HG02840 (cell line): ENCODE data around the gene PARD3B.

Source experiments
- ATAC-seq: cut with Tn5 transposase; IDR thresholded peaks from one replicate; pipeline ENCODE4 v1.9.1; 2021; ENCODE audit warnings: mild to moderate bottlenecking, moderate library complexity, moderate number of reproducible peaks; ENCODE audit not compliant: unreplicated experiment, low FRiP score

The PARD3B gene

DNA sequence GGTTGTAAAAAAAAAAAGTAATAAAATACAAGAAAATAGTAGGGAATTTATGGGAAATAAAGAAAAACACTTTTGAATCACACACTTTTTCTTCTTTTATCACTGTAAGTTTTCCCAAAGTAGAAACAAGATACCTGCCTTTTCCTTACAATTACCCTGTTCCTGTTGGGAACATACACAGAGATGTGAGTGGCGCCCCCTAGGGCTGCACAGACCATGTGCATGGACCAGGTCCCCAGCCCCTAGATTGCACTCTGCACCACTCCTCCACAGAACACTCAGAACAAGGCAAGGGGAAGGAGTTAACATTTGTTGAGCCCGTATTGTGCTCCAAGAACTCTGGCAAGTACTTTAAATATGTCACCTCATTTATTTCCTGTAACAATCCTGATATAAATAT, 1018.4 kb downstream of the PARD3B start:
- ATAC-seq: no peak

DNA sequence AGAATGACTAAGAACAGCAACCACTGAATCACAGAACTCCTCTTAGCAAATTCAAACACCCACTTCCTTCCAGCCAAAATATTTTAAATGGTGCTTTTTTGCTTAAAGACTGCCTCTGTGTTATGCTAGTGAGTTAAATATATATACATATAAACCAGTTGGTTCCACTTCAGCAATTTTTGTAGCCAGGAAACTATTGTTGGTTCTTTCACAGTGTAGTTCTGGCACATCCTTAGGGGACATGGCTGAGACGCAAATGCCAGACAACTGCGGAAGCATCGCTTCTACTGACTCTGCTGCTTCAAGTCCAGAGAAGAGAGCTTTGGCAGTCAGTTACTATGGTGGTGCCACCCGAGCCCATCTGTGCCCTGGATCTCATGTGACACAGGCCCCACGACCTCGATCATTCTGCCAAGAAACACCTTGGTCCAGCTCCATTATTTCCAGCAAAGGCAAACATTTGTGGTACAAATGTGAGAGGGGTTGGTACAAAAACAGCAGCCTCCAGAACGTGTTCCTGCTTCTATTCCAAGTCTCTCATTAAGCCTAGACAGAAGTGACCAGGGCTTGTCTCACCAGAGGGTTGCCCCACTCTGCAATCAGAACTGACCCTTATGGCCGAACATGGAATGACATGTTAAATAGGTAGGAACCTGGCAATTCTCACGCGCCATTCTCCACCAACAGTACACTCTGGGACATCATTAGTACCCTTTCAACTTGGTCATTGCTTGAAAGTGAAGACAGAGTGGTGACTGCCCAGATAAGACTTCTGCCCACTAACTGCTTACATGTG, 1019.3 kb downstream of the PARD3B start:
- no peak for ATAC-seq

DNA sequence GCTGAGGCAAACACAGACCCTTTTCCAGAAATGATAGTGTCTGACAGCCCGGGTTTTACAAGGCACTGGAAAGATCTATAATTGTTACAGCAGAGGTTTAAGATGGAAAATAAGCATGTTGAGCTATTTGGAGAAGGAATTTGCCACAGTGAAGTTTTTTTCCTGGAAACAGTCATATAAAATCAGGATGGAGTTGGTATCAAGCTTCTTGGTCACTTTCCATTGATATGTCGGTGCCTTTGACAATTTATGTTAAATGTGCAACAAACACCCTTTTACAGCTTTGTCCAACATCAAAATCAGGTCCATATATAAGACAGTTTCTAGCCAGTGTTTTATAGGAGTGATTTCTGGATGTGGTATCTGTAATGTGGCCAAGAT, 1019.9 kb downstream of the PARD3B start:
- no peak for ATAC-seq

DNA sequence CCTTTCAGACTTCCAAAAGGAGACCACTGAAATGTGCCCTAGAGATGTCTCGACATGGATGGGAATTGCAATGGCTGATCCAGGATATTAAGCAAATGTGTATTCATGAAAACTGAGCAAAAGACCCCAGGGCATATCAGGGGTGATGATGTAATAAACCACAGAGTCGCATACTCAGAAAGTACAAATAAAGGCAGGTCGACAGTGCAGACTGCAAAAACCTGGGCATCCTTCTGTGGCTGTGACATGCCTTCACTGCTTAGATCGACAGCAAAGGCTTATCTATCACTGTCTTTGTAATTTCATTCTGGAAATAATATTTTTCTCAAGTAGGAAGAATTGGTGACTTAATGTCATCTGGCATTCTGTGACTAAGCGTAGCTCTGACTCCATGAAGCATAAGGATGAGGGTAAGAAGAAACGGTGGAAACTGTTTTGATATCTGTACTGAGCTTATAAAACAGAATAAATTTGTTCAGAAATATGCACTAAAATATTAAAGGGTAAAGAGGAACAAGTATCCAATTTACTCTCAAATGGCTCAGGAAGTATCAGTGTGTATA, 1021.4 kb downstream of the PARD3B start:
- no peak for ATAC-seq

DNA sequence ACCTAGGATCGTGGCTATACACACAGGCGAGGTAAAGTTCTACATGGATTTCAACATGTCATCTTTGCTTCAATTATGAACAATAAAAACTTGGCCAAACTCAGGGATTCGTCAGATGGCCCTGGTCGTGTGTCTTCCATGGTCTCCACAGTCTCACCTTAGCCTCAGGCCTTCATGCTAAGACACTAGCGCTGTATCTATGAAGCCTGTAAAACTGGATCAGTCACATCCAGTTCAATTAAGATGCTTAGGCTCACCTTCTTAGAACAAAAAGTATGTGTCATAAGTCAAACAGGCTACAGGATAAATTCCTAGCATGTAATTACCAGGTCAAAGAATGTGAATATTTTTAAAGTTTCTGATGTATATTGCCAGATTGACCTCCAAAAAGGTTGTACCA, 1023.3 kb downstream of the PARD3B start:
- ATAC-seq: no peak

DNA sequence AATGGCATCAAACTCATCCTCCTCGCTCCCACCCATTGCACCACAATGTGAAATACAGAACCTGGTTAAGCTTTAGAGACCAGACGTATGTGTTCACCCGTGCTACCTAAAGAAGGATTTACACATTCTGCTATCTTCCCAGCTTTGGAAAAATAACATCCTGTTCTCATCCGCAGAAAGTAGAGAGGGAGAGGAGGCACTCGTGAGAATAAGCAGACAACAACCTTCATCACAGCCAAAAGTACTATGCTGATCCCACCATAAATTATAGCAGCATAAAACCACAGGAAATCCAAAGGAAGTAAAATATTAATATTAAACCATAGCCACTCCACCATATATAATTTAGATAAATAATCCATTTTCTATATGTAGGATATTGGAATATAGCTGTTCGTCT, 1025.4 kb downstream of the PARD3B start:
- no peak for ATAC-seq

DNA sequence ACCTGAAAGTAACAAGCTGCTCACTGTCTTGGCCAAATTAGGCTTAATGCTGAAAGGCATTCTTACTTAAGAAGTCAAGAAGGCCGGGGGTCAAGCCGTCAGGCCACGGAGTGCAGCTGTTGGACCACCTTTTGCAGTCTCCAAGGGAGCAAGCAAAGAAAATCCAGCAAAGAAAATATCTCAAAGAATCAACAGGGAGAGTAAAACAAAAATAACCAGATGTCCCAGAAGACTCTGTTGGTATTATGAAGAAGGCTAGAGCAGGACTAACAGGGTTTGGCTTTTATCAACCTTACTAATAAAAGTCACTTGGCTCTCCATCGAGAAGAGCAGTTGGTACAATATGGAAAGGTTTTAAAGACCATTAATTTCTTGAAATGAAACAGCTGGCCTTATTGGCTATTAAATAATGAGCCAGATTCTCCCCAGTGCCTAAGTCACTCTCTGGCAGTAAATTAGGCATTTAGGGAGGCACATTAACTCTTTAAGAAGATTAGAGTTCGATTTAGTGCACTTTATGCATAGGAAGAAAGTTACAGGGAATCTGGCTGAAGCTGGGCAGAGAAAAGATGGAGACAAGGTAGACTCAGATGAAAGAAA, 1026.2 kb downstream of the PARD3B start:
- no peak for ATAC-seq

DNA sequence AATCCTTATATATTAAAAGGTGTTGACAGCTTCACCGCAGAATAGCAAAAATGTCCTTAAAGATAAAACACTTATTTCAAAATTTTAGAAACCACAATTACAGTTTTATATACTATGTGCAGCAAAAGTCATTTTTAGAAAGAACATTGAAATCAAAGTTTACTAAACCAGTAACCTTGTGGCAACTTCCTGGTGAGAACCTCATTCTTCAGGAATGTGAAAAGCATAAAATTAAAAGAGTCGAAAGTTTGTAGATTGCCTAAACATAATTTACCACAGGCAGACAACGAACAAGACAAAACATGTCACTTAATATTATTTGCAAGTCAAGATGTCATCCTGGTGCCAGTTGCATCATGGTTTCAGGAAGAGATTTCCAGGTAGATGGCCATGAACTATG, 1028.7 kb downstream of the PARD3B start:
- no peak for ATAC-seq

DNA sequence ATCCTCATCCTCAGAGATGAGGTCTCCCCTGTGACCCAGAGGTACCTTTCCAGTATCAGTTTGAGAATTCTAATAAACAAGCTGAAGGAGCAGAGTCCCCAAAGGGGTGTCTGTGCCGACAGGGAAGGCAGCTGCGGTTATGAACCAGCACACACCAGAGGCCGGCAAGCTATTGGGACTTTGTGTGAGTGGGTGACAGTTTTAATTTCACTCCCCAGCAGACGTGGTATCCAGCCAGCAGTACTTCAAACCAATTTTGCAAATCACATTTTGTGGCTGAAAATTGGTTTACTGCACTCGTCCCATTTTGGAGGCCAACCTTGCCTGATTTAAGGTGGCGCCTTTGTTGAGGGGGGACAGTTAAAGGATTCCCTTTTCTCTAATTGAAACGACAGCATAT, 1034.1 kb downstream of the PARD3B start:
- no peak for ATAC-seq

DNA sequence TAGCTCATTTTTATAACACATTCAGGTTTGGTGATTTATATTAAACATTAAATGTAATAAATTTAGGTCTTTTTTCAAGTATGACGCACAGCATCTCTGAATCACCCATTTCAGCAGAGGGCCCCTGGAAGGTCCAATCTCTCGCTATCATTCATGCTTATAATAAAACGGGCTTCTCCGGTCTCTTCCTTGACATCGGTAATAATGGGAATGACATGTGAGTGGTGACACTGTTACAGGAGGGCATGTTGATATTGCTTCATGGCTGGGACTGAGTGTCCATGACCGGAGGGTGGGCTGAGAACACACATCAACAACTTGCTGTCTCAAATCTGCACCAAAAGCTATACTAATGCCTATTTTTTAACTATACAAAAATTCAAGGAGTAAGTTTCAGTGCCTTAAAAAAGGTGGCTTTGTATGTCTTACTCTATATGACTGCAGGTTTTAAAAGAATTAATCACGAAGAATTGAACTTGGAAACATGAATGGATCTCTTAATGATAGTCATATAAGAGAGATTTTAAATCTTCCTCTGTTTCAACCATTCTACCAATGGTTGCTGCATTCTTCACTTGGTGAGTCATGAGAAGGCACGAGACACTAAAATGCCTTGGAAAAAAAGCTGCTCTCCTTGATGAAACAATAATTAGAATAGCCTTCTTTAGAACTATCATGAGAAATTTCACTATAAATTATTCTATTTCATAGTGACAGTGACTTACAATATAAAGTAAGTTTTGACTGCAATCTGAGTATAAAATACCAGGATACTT, 1035.1 kb downstream of the PARD3B start:
- no peak for ATAC-seq

DNA sequence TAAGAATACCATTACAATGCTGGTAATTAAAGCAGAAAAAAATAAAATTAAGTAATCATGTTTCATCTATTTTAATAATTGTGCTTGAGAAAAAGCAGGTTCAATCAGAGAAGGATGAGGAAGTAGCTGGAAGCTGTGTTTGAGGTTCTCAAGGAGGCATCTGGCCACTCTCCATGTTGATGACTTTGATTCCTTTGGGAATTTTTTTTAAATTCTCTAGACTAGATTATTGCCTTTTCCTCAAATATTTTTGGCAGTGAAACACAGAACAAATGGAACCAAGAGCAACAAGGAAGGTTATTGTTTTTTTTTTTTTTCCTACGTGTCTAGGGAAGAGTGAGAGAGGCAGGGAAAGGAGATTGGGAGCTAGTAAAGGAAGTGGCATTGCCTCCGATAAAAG, 1037.1 kb downstream of the PARD3B start:
- ATAC-seq: no peak

DNA sequence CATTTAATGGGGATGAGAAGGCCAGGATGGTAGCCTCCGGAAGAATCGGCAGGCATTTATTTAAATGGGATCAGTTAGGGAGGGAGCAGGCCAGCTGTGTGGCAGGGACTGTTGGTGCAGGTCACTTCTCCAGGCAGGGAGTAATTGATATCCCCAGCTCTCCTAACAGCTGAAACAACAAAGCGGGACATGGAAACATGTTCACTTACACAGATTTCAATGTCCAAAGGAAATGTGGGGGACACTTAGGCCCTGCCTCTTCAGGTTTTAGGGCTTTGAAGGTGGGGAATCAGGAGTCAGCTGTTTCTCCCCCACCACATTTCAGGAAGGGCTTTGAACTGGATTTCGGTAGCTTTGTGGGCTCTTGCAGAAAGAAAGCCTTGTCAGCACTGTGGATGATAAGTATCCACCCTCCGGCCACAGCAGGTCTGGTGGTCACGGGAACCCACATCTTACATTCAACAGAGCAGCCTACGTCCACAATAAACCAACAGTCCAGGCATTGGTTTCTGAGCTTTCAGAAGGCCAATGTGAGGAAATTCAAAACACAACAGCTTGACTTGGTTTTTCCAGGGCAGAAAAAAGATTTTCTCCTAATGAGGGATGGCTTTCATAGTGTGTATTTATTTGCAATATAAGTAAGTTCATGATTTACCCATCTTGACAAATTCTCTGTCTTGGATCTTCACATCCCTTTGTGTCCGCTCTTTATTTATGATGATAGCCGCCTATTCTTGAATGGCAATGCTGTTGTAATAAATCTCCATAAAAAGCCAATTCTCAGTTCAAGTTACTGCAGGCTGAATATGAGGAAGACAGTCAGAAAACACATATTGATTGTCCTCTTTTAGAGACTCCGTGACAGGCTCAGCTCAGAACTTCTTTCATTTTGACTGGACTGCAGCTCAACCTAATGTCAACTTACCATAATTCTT, 1040.4 kb downstream of the PARD3B start:
- ATAC-seq: no peak

DNA sequence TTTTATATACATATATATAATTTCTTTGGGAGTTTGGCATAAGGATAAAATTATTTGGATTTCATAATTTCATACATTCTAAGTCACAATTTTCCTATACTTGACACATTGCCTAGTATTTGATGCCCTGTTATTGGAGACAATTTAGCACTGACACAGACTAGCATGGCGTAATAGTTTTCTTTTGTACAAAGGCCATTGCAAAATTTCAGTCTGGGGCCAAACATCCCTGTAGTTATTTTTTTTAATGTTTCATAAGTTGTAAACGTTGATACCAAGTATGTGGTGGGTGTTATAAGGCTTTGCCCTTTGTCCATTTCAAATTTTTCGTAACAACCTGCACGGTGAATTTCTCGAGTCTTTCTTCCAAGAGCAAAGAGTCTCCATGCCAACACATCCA, 1041.4 kb downstream of the PARD3B start:
- no peak for ATAC-seq

DNA sequence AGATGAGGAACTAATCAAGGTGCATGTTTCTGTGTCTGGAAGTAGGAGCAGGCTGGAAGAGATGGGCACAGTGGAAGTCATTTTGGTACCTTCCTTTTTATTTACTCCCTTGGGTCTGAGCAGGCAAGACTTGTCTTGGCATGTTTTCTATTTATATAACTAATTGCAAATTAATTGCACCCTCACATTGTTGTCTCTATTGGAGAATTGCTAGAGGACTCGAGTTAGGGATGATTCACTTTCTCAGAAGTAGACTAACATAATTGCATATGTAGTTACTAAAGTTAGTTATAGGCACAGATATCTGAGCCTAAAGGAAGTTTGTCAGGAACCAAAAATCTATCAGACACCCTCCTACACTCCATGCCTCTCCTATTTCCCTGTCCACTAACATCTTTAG, 1044.2 kb downstream of the PARD3B start:
- no peak for ATAC-seq

DNA sequence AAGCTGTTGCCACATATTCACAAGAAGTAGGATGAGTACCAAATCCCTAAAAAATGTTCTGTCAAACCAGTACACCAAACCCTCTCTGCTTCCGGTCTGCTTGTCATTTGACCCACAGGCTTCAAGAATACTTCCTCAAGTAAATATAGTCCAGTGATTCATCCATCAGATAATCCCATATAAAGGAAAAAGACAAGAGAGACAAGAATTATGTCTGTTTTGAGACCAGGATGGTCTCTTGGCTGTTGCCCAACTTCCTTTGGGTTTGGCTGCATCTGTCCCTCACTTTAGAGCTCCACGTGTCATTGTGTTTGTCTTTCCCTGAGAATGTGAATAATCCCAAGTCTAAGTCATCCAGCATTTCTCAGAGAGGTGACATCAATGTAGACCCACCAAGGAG, 1045.5 kb downstream of the PARD3B start:
- ATAC-seq: no peak

DNA sequence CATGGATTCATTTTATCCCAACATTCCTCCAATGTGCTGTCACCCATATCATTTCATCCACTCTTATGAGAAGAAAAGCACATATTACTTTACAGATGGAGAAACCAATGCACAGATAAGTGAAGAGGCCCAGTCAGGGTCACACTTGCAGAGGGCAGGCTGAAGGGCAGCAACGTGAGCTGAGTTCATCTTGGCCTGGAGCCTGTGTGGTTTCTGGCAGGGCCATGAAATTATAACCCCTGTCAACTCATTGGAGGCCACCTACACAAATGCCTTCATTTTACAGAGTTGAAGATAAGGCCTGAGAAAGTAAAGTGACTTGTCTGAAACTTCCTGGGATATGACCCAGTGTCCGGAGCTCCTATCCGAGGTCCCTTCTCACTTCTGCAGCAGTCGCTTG, 1048.6 kb downstream of the PARD3B start:
- no peak for ATAC-seq

DNA sequence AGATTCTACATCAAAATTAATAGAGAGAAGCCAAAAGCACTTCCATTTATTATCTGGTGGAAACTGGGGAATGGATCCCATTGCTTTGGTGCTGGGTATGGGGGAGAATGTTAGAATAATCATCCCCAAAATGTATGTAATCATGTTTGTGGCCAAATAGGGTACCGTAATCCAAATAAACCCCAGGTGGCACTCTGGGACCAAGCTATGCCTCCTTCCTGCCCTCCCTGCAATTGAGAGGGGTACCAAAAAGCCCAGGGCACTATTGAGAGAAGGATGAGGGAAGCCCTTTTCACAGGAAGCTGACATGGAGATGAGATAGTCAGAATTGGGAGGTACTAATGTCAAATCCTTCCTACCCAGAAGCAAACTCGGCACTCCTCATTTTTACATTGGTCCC, 1051.3 kb downstream of the PARD3B start:
- ATAC-seq: no peak

DNA sequence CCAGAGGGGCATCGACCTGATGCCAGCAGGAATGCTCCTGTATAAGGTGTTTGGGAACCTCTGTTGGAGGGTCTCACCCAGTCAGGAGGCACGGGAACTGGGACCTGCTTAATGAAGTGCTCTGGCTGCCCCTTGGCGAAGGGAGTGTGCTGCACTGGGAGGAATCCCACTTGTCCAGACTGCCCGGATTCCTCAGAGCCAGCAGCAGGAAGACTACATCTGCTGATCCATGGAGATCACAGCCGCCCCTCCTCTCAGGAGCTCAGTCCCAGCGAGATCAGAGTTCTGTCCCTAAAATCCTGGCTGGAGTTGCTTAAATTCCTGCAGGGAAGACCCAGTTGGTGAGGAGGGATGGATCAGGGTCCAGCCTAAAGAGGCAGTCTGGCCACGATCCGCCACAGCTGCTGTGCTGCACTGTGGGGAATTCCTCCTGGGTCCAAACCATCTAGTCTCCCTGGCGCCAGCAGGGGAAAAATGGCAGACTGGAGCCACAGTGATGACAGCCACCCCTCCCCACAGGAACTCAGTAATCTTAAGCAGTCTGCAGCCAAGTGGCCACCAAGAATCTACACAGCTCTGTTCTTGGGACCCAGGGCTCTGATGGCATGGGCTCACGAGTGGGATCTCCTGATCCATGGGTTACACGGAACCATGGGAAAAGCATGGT, 1060.5 kb downstream of the PARD3B start:
- ATAC-seq: no peak

DNA sequence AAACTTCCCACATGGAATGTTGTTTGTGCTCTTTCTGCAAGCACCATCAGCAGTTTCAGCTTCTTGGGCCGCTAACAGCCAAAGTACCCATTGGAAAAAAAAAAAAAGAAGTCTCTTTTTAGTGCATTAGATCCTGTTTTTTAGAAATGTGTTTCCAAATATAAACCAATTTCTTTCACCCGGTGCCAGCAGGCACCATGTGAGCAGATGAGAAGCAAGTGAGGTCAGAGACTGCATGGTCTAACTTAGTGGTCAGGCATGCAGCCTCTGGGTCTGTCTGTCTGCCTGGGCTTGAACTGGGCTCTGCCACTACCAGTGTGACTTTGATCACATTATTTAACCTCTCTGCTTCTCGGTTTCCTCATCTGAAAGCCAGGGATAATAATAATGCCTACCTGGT, 1061.9 kb downstream of the PARD3B start:
- ATAC-seq: no peak

DNA sequence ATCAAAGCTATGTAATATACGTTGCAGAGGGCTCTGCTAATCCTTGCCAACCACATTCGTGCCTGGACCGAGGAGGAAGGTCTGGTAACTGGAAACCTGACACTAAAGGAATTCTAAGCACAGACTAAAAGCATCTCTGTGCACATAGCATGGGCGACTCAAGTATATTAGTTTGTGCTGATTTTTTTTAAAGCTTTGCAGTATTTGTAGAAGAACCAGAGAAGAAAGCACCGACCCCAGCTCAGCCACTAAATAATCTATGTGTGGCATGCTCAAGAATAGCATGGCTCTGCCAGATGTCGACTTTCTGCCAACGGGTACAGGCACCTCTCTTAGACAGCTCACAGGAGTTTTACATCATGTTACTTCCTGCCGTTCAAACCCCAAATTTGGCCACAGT, 1063.8 kb downstream of the PARD3B start:
- no peak for ATAC-seq
